Stimulated activated naive CD8-positive, alpha-beta T cell treated with anti-CD3 and anti-CD28 coated beads, Interleukin-15, amount 100 ng/mL, for 72 hours (primary cell): Measurements from ENCODE around the gene OR9Q2.
A peak's percentile ranks its signal among the peaks of the same experiment; 100 is the strongest.

Experiments used
- ATAC-seq: fragments of 150-1000 bp; cut with Tn5 transposase; 2 replicates; pipeline ENCODE4 v1.10.0; 2021; ENCODE audit warnings: mild to moderate bottlenecking, moderate library complexity
- DNase-seq, 2 donors: peaks; one replicate each; pipeline ENCODE4 v3.0.0; 2021 to 2022
- H3K27ac Mint-ChIP-seq, 2 donors: one replicate each; pipeline ENCODE4 v1.8.0; 2022; ENCODE audit warnings: mild to moderate bottlenecking in 2 of 2, mixed read lengths in 2 of 2, moderate library complexity in 2 of 2
- H3K27me3 Mint-ChIP-seq: one replicate; pipeline ENCODE4 v1.8.0; 2022; ENCODE audit warnings: mixed read lengths
- H3K4me1 Mint-ChIP-seq: one replicate; pipeline ENCODE4 v1.8.0; 2022; ENCODE audit warnings: mild to moderate bottlenecking, mixed read lengths
- H3K4me3 Mint-ChIP-seq, 2 donors: one replicate each; pipeline ENCODE4 v1.8.0; 2022; ENCODE audit warnings: mild to moderate bottlenecking in 2 of 2, mixed read lengths in 2 of 2, moderate library complexity in 1 of 2
- H3K9me3 Mint-ChIP-seq, 2 donors: one replicate each; pipeline ENCODE4 v1.8.0; 2022; ENCODE audit warnings: mixed read lengths in 2 of 2

The OR9Q2 gene

DNA sequence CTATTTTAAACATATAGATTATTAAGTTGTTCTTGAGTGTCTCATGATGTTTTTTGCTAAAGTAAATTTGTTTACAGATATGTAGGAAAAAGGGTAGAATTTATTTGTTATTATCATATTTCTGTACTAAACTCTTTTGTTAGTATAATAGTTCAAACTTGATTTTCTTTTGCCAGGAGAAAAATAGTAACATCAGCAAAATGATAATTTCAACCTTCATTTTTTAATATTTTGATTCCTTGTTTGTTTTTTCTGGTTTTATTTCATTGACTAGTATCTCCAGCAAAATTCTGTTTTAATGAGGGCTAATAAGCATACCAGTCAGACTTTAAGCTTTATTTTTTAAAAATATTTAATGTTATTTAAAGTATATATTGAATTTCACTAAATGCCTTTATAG is 27.6 kb downstream of the OR9Q2 start:
- Mint-ChIP-seq H3K27me3 (no peaks in the 10 kb centered on the region), H3K4me1 (no peaks in the 10 kb centered on the region), H3K4me3 (no peak overlapping the region), H3K27ac (no peak overlapping the region), H3K9me3 (peaks cover 0 to 12% of the 10 kb centered on the region in 2 donors)
- DNase-seq (no peak), ATAC-seq (no peak)

DNA sequence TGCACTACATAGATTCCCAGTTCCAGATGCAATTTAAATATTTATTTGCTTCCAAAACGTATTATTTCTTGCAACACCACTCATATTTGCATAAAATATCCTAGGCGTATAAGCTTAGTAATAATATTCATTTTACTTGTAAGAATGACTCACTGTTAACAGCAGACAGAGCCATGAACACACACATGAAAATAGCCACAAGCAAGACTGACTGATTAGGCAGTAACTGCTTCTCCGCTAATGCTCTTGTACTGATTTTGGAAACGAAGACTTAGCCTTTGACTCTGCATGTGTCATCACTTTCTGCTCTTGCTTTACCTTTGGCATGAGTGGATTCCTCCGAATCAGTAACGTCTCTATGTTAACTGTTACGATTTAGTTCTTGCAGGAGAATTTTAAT is 33.9 kb downstream of the OR9Q2 start:
- peaks cover 1% of the 10 kb centered on the region for H3K27me3 Mint-ChIP-seq
- H3K4me3 Mint-ChIP-seq, result no peak overlapping the region
- ATAC-seq, result no peak
- H3K4me1 Mint-ChIP-seq, result no peaks in the 10 kb centered on the region
- no peak overlapping the region for H3K27ac Mint-ChIP-seq
- DNase-seq, result no peak
- H3K9me3 Mint-ChIP-seq, result peaks cover 0 to 1% of the 10 kb centered on the region in 2 donors

DNA sequence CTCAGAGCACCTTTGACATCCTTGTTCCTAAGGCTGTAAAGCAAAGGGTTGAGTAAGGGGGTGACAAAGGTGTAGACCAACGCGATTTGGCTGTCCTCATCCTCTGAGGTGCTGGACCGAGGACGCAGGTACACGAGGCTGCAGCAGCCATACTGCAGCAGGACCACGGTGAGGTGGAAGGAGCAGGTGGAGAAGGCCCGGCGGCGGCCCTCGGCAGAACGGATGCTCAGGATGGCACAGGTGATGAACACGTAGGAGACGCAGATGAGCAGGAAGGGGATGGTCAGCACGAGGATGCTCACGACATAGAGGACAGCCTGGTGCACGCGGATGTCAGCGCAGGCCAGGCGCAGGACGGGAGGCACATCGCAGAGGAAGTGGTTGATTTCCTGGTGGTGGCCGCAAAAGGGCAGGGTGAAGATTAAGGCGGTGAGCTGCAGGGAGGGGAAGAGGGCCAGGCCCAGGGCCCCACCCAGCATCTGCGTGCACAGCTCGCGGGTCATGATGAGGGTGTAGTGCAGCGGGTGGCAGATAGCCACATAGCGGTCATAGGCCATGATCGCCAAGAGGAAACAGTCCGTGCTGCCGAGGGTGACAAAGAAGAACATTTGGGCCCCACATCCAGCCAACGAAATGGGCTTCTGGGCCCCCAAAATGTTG is 39.2 kb downstream of the OR9Q2 start:
- Mint-ChIP-seq H3K27me3 (peaks cover 7% of the 10 kb centered on the region), H3K9me3 (peaks cover 8 to 10% of the 10 kb centered on the region in 2 donors), H3K4me3 (no peak overlapping the region), H3K27ac (peak overlapping the region in 1 of 2 donors; percentile 30), H3K4me1 (no peaks in the 10 kb centered on the region)
- ATAC-seq, result no peak
- no peak for DNase-seq
